HepG2 (cell line): ENCODE results near the gene GRAMD1A. TPM values are rescaled to one million over a fixed set of nuclear protein-coding genes. Genes with fewer than 3 reads are reported as not detected.

Experiments used
- DPF2 ChIP-seq: sonication (generic); formaldehyde crosslinking; IDR thresholded peaks from 2 replicates; pipeline ENCODE4 v1.4.0; 2020; ENCODE audit warnings: mild to moderate bottlenecking, low read depth, missing genetic modification reagents, borderline replicate concordance
- FLYWCH1 ChIP-seq: sonication (generic); formaldehyde crosslinking; IDR thresholded peaks from 2 replicates; pipeline ENCODE4 v1.8.1; 2023; ENCODE audit warnings: mild to moderate bottlenecking, missing genetic modification reagents
- HNF4G ChIP-seq, 2 experiments: sonication (generic) in 1 of 2; formaldehyde crosslinking in 1 of 2; IDR thresholded peaks; 2 replicates each; pipeline versions ENCODE4 v1.4.0 to v1.6.1; 2011 to 2020; ENCODE audit warnings: borderline replicate concordance in 2 of 2, low read depth in 2 of 2, mild to moderate bottlenecking in 2 of 2, low read length in 1 of 2, missing genetic modification reagents in 1 of 2, moderate library complexity in 1 of 2
- MXI1 ChIP-seq: IDR thresholded peaks from 3 replicates; pipeline ENCODE4 v1.6.1; 2012; ENCODE audit warnings: low read depth, low read length, inconsistent platforms, borderline replicate concordance
- MZF1 ChIP-seq: sonication (generic); formaldehyde crosslinking; IDR thresholded peaks from 2 replicates; pipeline ENCODE4 v1.8.1; 2023; ENCODE audit warnings: mild to moderate bottlenecking, missing genetic modification reagents, borderline replicate concordance
- PRDM4 ChIP-seq: sonication (generic); formaldehyde crosslinking; IDR thresholded peaks from 2 replicates; pipeline ENCODE4 v1.9.0; 2021; ENCODE audit warnings: missing genetic modification reagents, borderline replicate concordance
- SAFB2 ChIP-seq: sonication (generic); formaldehyde crosslinking; IDR thresholded peaks from 2 replicates; pipeline ENCODE4 v1.5.1; 2020; ENCODE audit warnings: missing genetic modification reagents, low read depth, mild to moderate bottlenecking, borderline replicate concordance
- THRA ChIP-seq: sonication (generic); formaldehyde crosslinking; IDR thresholded peaks from 2 replicates; pipeline ENCODE4 v1.4.0; 2020; ENCODE audit warnings: missing genetic modification reagents, borderline replicate concordance
- ZBTB33 ChIP-seq: sonication (generic); formaldehyde crosslinking; IDR thresholded peaks from 2 replicates; pipeline ENCODE4 v1.4.0; 2020; ENCODE audit warnings: missing genetic modification reagents
- ZBTB7A ChIP-seq: sonication (generic); formaldehyde crosslinking; IDR thresholded peaks from 2 replicates; pipeline ENCODE4 v1.8.0; 2022; ENCODE audit warnings: mild to moderate bottlenecking, missing genetic modification reagents
- ZEB1 ChIP-seq: IDR thresholded peaks from 2 replicates; pipeline ENCODE4 v1.6.1; 2012; ENCODE audit warnings: mild to moderate bottlenecking, low read depth, inconsistent platforms; ENCODE audit not compliant: insufficient replicate concordance
- ZNF234 ChIP-seq: sonication (generic); formaldehyde crosslinking; conservative IDR thresholded peaks from 2 replicates; pipeline ENCODE4 v1.5.1; 2020; ENCODE audit warnings: mild to moderate bottlenecking, missing genetic modification reagents
- polyA plus RNA-seq, 8 experiments: library from polyadenylated mRNA; depleted of rRNA in 3 of 8; stranded (reverse) in 7 of 8; unstranded in 1 of 8; fragments of >200 nt; fragmentation: Illumina TruSeq in 4 of 8; extraction: Trizol in 4 of 8; gene quantifications; 2 replicates each; pipeline versions ENCODE4 v1.2.1 to v1.2.3, GENCODE V29; 2011 to 2016; ENCODE audit warnings: low read depth in 4 of 8, missing spikeins in 1 of 8, mixed read lengths in 1 of 8; ENCODE audit not compliant: insufficient read depth in 1 of 8
- total RNA-seq, 5 experiments: library from RNA; depleted of rRNA; stranded (reverse); fragments of >200 nt; fragmentation: Illumina TruSeq; extraction: Trizol; gene quantifications; 2 replicates each; pipeline ENCODE4 v1.2.3, GENCODE V29; 2016; ENCODE audit warnings: low read depth in 1 of 5
- TF ChIP-seq, protein P1 (sequence below): sonication (generic); formaldehyde crosslinking; IDR thresholded peaks from 2 replicates; pipeline ENCODE4 v1.5.1; 2020; ENCODE audit warnings: mild to moderate bottlenecking, missing genetic modification reagents, moderate library complexity
- TF ChIP-seq, protein P2 (sequence below): sonication (generic); formaldehyde crosslinking; IDR thresholded peaks from 2 replicates; pipeline ENCODE4 v1.4.0; 2020; ENCODE audit warnings: mild to moderate bottlenecking, missing genetic modification reagents, borderline replicate concordance

Gene GRAMD1A
- total and polyA plus RNA-seq, 2 of the 13 experiments (the other 11 are each of a cell fraction or from before 2014, with no cell fraction given), result 14.7 to 181 TPM

DNA sequence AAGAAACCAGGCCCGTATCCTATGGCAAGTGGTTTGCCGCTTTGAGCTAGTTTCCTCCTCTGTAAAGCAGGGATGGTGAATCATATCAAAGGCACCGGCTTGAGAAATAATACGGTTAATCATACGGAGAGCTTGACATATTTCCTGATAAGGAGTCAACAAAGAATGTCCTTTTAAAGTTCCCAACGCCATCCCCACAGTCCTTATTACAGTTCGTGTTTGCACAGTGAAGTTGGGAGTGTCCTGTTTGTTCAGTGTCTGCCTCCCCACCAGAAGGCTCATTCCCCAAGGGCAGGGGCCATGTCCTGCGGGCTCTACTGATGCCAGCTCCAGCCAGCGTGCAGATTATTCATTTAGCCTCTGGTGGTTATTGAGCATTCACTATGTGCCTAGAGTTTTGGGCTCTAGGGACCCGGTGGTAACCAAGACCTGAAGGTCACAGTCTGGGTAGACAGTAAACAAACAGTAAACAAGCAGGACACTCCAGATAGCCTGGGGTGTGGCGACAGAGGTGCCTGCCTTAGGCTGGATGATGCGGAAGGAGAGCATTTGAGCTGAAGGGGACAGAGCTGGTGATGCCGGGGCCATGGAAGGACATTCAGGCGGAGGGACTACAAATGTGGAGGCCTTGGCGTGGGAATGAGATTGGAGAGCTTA is 6.3 kb downstream of the GRAMD1A start (continued):
- TF ChIP-seq ZBTB33 (CRISPR knock-in tag) (peak; percentile 61; the same call in 1 of the 2 replicates), HNF4G (IDR thresholded peaks at IDR 0.05; ENCODE audit: borderline replicate concordance, low read depth, low read length) (peak; percentile 47; the same call in 1 of the 2 replicates), HNF4G (CRISPR knock-in tag; IDR thresholded peaks at IDR 0.05; ENCODE audit: borderline replicate concordance, low read depth) (no peak; the same call in 1 of the 2 replicates), ZBTB7A (CRISPR knock-in tag) (peak; percentile 55; the same call in 1 of the 2 replicates), ZNF234 (no peak), THRA (CRISPR knock-in tag) (peak; percentile 91; the same call in 1 of the 2 replicates), MZF1 (CRISPR knock-in tag) (peak; percentile 78; the same call in 1 of the 2 replicates), FLYWCH1 (CRISPR knock-in tag) (no peak), MXI1 (peak; percentile 54; the same call in 1 of the 3 replicates), SAFB2 (CRISPR knock-in tag) (peak; percentile 74; the same call in 1 of the 2 replicates), DPF2 (CRISPR knock-in tag) (peak; percentile 81; the same call in 1 of the 2 replicates), ZEB1 (peak; percentile 42), PRDM4 (CRISPR knock-in tag) (no peak)
- TF ChIP-seq, protein P1, sequence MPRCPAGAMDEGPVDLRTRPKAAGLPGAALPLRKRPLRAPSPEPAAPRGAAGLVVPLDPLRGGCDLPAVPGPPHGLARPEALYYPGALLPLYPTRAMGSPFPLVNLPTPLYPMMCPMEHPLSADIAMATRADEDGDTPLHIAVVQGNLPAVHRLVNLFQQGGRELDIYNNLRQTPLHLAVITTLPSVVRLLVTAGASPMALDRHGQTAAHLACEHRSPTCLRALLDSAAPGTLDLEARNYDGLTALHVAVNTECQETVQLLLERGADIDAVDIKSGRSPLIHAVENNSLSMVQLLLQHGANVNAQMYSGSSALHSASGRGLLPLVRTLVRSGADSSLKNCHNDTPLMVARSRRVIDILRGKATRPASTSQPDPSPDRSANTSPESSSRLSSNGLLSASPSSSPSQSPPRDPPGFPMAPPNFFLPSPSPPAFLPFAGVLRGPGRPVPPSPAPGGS (CRISPR knock-in tag), result peak; percentile 66; the same call in 1 of the 2 replicates
- TF ChIP-seq, protein P2, sequence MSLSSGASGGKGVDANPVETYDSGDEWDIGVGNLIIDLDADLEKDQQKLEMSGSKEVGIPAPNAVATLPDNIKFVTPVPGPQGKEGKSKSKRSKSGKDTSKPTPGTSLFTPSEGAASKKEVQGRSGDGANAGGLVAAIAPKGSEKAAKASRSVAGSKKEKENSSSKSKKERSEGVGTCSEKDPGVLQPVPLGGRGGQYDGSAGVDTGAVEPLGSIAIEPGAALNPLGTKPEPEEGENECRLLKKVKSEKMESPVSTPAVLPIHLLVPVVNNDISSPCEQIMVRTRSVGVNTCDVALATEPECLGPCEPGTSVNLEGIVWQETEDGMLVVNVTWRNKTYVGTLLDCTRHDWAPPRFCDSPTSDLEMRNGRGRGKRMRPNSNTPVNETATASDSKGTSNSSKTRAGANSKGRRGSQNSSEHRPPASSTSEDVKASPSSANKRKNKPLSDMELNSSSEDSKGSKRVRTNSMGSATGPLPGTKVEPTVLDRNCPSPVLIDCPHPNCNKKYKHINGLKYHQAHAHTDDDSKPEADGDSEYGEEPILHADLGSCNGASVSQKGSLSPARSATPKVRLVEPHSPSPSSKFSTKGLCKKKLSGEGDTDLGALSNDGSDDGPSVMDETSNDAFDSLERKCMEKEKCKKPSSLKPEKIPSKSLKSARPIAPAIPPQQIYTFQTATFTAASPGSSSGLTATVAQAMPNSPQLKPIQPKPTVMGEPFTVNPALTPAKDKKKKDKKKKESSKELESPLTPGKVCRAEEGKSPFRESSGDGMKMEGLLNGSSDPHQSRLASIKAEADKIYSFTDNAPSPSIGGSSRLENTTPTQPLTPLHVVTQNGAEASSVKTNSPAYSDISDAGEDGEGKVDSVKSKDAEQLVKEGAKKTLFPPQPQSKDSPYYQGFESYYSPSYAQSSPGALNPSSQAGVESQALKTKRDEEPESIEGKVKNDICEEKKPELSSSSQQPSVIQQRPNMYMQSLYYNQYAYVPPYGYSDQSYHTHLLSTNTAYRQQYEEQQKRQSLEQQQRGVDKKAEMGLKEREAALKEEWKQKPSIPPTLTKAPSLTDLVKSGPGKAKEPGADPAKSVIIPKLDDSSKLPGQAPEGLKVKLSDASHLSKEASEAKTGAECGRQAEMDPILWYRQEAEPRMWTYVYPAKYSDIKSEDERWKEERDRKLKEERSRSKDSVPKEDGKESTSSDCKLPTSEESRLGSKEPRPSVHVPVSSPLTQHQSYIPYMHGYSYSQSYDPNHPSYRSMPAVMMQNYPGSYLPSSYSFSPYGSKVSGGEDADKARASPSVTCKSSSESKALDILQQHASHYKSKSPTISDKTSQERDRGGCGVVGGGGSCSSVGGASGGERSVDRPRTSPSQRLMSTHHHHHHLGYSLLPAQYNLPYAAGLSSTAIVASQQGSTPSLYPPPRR, result peak; percentile 98
